Mammary epithelial cell (primary cell): Measurements from ENCODE around the gene SOX5.

Experiments used
- EZH2 ChIP-seq: IDR thresholded peaks from 2 replicates; pipeline ENCODE4 v1.6.1; 2012; ENCODE audit warnings: low read length, inconsistent platforms, borderline replicate concordance
- TF ChIP-seq, protein P1 (sequence below), 2 donors: IDR thresholded peaks in 1 of 2; conservative IDR thresholded peaks in 1 of 2; 2 replicates each; pipeline ENCODE4 v1.5.1; 2011 to 2012; ENCODE audit warnings: inconsistent platforms in 2 of 2, low read length in 2 of 2, mild to moderate bottlenecking in 2 of 2, control low read depth in 1 of 2, low read depth in 1 of 2; ENCODE audit not compliant: insufficient read depth in 1 of 2; ENCODE audit errors: extremely low read depth in 1 of 2

DNA sequence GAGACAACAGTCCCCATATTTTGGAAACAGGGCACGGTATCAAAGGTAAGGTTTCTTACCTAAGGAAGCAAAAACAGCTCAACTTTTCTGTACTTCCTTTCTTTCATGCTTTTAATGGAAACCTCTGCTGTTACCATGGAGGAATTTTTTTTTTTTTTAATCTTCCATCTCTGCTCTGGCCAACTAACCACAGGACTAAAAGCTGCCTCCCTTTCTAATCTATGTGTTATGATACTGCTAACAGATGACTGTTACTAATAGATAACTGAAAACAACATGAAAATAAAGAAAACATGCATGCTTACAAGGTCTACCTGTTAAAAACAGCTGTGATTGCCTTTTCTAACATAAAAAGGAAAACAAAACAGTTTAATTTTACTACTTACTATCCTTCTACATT lies 168.4 kb downstream of the SOX5 start:
- TF ChIP-seq, protein P1, sequence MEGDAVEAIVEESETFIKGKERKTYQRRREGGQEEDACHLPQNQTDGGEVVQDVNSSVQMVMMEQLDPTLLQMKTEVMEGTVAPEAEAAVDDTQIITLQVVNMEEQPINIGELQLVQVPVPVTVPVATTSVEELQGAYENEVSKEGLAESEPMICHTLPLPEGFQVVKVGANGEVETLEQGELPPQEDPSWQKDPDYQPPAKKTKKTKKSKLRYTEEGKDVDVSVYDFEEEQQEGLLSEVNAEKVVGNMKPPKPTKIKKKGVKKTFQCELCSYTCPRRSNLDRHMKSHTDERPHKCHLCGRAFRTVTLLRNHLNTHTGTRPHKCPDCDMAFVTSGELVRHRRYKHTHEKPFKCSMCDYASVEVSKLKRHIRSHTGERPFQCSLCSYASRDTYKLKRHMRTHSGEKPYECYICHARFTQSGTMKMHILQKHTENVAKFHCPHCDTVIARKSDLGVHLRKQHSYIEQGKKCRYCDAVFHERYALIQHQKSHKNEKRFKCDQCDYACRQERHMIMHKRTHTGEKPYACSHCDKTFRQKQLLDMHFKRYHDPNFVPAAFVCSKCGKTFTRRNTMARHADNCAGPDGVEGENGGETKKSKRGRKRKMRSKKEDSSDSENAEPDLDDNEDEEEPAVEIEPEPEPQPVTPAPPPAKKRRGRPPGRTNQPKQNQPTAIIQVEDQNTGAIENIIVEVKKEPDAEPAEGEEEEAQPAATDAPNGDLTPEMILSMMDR (conservative IDR thresholded peaks at IDR 0.05 in 1 of 2, IDR thresholded peaks at IDR 0.05 in 1 of 2; ENCODE audit: extremely low read depth in 1 of 2, insufficient read depth in 1 of 2, low read depth in 1 of 2, low read length in 2 of 2), result no peak
- no peak for TF ChIP-seq EZH2
